ENCODE measurements around the gene SPI1.

- TF ChIP-seq POLR2A (IDR thresholded peaks at IDR 0.05) (no peak), CTCF (IDR thresholded peaks at IDR 0.05) (no peak), POLR2AphosphoS5 (IDR thresholded peaks at IDR 0.05) (no peak)
These were observed 2.7 kb downstream of the SPI1 start for GRCh38 chr11:47375546-47376085.

Measured in upper lobe of left lung (tissue), 4 donors.